Mammary epithelial cell (primary cell): ENCODE data around the gene KRTAP19-4.

Source experiments
- CTCF ChIP-seq, 2 donors: IDR thresholded peaks in 1 of 2; conservative IDR thresholded peaks in 1 of 2; 2 replicates each; pipeline ENCODE4 v1.5.1; 2011 to 2012; ENCODE audit warnings: inconsistent platforms in 2 of 2, low read length in 2 of 2, mild to moderate bottlenecking in 2 of 2, control low read depth in 1 of 2, low read depth in 1 of 2; ENCODE audit not compliant: insufficient read depth in 1 of 2; ENCODE audit errors: extremely low read depth in 1 of 2
- EZH2 ChIP-seq: IDR thresholded peaks from 2 replicates; pipeline ENCODE4 v1.6.1; 2012; ENCODE audit warnings: low read length, inconsistent platforms, borderline replicate concordance

DNA sequence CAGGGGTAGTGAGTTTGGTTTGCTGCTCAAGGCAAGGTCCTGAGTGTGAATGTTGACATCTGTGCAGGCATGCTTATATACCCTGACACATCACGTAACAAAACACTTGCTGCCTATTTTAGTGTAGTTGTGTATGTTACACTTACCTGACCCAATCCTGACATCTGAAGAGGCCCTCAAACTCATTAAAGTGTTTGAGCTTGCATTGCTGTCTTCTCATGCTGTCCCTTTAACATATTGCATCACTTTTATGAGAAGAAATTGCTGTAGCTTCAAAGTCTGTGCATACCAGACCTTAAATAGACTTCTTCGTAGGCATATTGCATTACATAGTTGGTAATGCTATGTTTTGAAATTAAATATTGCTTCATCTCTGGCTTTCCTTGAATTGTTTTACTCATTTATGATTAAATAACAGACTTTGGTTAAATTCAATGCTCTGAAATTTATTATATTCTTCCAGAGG is 5.0 kb downstream of the KRTAP19-4 start, which contains the start of gene KRTAP19-3:
- TF ChIP-seq EZH2: no peak
- no peak for TF ChIP-seq CTCF (conservative IDR thresholded peaks at IDR 0.05 in 1 of 2, IDR thresholded peaks at IDR 0.05 in 1 of 2; ENCODE audit: extremely low read depth in 1 of 2, insufficient read depth in 1 of 2, low read depth in 1 of 2, low read length in 2 of 2)
